Panc1 (cell line): Measurements from ENCODE around the gene SETD2. TPM values are rescaled to one million over a fixed set of nuclear protein-coding genes. Genes with fewer than 3 reads are reported as not detected.

Experiments
- ATAC-seq: fragments of 200-7000 bp; cut with Tn5 transposase; 2 replicates; pipeline ENCODE4 v1.9.1; 2020; ENCODE audit warnings: mild to moderate bottlenecking, moderate library complexity
- BruUV-seq: library from RNA; stranded (reverse); fragments of 400-500 nt; replicated peaks from 2 replicates; lab custom pipeline; 2021; lab: Mats Ljungman, UMichigan
- CTCF ChIA-PET: fragments of 300-600 bp; sonication (Branson Sonifier 250); formaldehyde crosslinking; loops from one replicate; lab custom pipeline; 2022; ENCODE audit warnings: antibody characterized with exemption; lab: Charles Lee
- POLR2A ChIA-PET: fragments of 300-600 bp; sonication (Branson Sonifier 250); formaldehyde crosslinking; loops from one replicate; lab custom pipeline; 2022; ENCODE audit warnings: antibody characterized with exemption; lab: Charles Lee
- DNase-seq: peaks from one replicate; pipeline ENCODE4 v3.0.0-alpha.2; 2010; ENCODE audit warnings: low read depth, low spot score
- H3K27ac ChIP-seq: 2 replicates; pipeline ENCODE4 v1.5.1; 2011; ENCODE audit warnings: mild to moderate bottlenecking, low read length, inconsistent platforms
- H3K27me3 ChIP-seq: fragments of 200-500 bp; sonication (Bioruptor generic); 2 replicates; pipeline ENCODE4 v1.6.0; 2014; ENCODE audit warnings: low read length, inconsistent platforms; ENCODE audit not compliant: control insufficient read depth, insufficient read depth
- H3K36me3 ChIP-seq: fragments of 200-500 bp; sonication (Bioruptor generic); 2 replicates; pipeline ENCODE4 v1.5.1; 2014; ENCODE audit warnings: inconsistent platforms, mild to moderate bottlenecking, low read length, moderate library complexity; ENCODE audit not compliant: control insufficient read depth, insufficient read depth
- H3K4me1 ChIP-seq: 2 replicates; pipeline ENCODE4 v1.5.1; 2011; ENCODE audit warnings: inconsistent platforms, mild to moderate bottlenecking, low read length, moderate library complexity; ENCODE audit not compliant: control insufficient read depth, insufficient read depth
- H3K4me3 ChIP-seq, 2 experiments: 2 replicates each; pipeline ENCODE4 v1.5.1; 2011 to 2012; ENCODE audit warnings: low read depth in 2 of 2, low read length in 2 of 2, mild to moderate bottlenecking in 2 of 2, inconsistent platforms in 1 of 2, moderate library complexity in 1 of 2
- H3K9me3 ChIP-seq: fragments of 200-500 bp; sonication (Bioruptor generic); 2 replicates; pipeline ENCODE4 v1.5.1; 2014; ENCODE audit warnings: low read depth, mild to moderate bottlenecking, inconsistent platforms, low read length, moderate library complexity; ENCODE audit not compliant: control insufficient read depth, insufficient read depth
- CTCF ChIP-seq: fragments of 450-650 bp; IDR thresholded peaks from 2 replicates; pipeline ENCODE4 v1.5.1; 2017; ENCODE audit warnings: mild to moderate bottlenecking
- POLR2AphosphoS5 ChIP-seq: IDR thresholded peaks from 2 replicates; pipeline ENCODE4 v1.6.1; 2012; ENCODE audit warnings: mild to moderate bottlenecking, low read depth, low read length, moderate library complexity
- REST ChIP-seq, 2 experiments: IDR thresholded peaks; 2 replicates each; pipeline ENCODE4 v1.6.1; 2011 to 2012; ENCODE audit warnings: low read depth in 2 of 2, control low read depth in 1 of 2, low read length in 1 of 2, mild to moderate bottlenecking in 1 of 2, moderate library complexity in 1 of 2; ENCODE audit not compliant: insufficient read depth in 1 of 2
- SIN3A ChIP-seq: IDR thresholded peaks from 2 replicates; pipeline ENCODE4 v1.6.1; 2012; ENCODE audit warnings: low read depth, mild to moderate bottlenecking, low read length, moderate library complexity, borderline replicate concordance; ENCODE audit not compliant: insufficient read depth
- TCF7L2 ChIP-seq: IDR thresholded peaks from 2 replicates; pipeline ENCODE4 v1.6.1; 2011; ENCODE audit warnings: mild to moderate bottlenecking, low read depth, low read length, inconsistent platforms
- in situ Hi-C: cut with HindIII; loops from 2 replicates; pipeline ENCODE4 v1.10.0; 2016; ENCODE audit warnings: low sequenced_read_pairs, low pct_unique_long_range_greater_than_20kb
- intact Hi-C: fragments of 100-400 bp; cut with micrococcal nuclease; formaldehyde crosslinking; loops from one replicate; pipeline ENCODE4 v1.10.0; 2022; ENCODE audit not compliant: unreplicated experiment
- total RNA-seq: library from RNA; stranded (reverse); gene quantifications from one replicate; pipeline ENCODE4 v1.2.1, GENCODE V29; 2021; ENCODE audit not compliant: unreplicated experiment

The SETD2 gene
- total RNA-seq, 1 experiment from 2014 or later = 32.6 TPM

GRCh38 chr3:47012342-47013230 is 151.3 kb downstream of the SETD2 start:
- TF ChIP-seq SIN3A = no peak
- no peak for TF ChIP-seq POLR2AphosphoS5
- no peak for TF ChIP-seq CTCF
- TF ChIP-seq REST (IDR thresholded peaks at IDR 0.05; ENCODE audit: insufficient read depth in 1 of 2, low read depth in 2 of 2, low read length in 1 of 2) = no peak
- TF ChIP-seq TCF7L2 = no peak
- intact Hi-C loops = no loop called here
- H3K4me3 ChIP-seq = no peak overlapping the region
- BruUV-seq = no TSS peak
- no peaks in the 10 kb centered on the region for H3K9me3 ChIP-seq
- in situ Hi-C loops = no loop called here
- no peak for ATAC-seq
- ChIA-PET POLR2A (no interaction called here), CTCF (no interaction called here)
- DNase-seq = no peak
- H3K36me3 ChIP-seq = peaks cover 2% of the 10 kb centered on the region; the same call in 1 of the 2 replicates
- no peak overlapping the region for H3K27ac ChIP-seq
- no peaks in the 10 kb centered on the region for H3K4me1 ChIP-seq
- H3K27me3 ChIP-seq = no peaks in the 10 kb centered on the region

- H3K36me3 ChIP-seq = no peaks in the 10 kb centered on the region; the same call in 1 of the 2 replicates
- no TSS peak for BruUV-seq
- no peak for DNase-seq
- CTCF ChIA-PET = no interaction called here
- H3K27me3 ChIP-seq = no peaks in the 10 kb centered on the region
- POLR2A ChIA-PET = no interaction called here
- H3K4me1 ChIP-seq = no peaks in the 10 kb centered on the region
- in situ Hi-C loops = no loop called here
- TF ChIP-seq TCF7L2 (no peak), SIN3A (no peak), POLR2AphosphoS5 (no peak), REST (IDR thresholded peaks at IDR 0.05; ENCODE audit: insufficient read depth in 1 of 2, low read depth in 2 of 2, low read length in 1 of 2) (no peak), CTCF (no peak)
- no peak overlapping the region for H3K27ac ChIP-seq
- intact Hi-C loops = no loop called here
- H3K4me3 ChIP-seq = no peak overlapping the region
- H3K9me3 ChIP-seq = no peaks in the 10 kb centered on the region
- no peak for ATAC-seq
Observed at GRCh38 chr3:47011371-47011770, 152.5 kb downstream of the SETD2 start.
